ENCODE measurements around the gene LMBR1.

DNA sequence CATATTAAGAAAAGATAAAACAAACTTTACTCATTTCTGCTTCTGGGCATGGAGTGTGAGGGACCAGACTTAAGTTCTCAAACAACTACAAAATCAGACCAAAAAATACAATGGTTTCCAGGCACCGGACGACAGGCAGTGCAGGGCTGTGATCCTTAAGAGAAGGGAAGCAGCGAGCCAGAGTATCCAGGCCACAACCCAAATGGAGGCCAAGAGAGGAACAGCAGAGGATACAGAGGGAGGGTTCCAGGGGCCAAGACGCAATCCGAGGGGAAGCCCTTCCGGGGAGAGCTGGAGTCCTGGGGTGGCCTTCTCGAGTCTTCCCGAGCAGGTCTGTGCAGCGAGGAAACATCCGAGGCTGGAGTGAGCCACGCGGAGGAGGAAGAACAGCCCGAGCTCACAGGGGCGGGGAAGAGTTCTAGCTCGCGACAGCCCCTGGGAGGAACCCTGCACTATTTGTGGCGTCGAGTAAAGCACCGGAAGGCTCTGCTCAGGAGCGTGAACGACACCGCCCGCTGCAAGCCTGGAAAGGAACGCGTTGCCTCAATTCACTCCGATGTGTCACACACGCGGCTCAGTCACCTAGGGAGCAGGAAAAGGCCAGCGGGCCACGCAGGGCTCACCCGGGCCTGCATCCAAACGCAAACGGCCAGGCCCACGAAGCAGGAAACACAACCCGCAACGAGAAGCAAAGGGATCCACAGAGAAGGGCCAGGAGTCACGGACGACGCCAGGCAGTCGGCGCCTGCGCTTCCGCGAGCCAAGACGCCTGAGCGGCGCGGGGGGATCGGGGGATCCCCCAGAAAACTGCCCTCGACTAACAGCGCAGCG is 253.3 kb downstream of the LMBR1 start:
- TF ChIP-seq EP300 (IDR thresholded peaks at IDR 0.05) (no peak), POLR2AphosphoS5 (IDR thresholded peaks at IDR 0.05) (no peak), POLR2A (IDR thresholded peaks at IDR 0.05) (no peak)
- TF ChIP-seq, protein P1, sequence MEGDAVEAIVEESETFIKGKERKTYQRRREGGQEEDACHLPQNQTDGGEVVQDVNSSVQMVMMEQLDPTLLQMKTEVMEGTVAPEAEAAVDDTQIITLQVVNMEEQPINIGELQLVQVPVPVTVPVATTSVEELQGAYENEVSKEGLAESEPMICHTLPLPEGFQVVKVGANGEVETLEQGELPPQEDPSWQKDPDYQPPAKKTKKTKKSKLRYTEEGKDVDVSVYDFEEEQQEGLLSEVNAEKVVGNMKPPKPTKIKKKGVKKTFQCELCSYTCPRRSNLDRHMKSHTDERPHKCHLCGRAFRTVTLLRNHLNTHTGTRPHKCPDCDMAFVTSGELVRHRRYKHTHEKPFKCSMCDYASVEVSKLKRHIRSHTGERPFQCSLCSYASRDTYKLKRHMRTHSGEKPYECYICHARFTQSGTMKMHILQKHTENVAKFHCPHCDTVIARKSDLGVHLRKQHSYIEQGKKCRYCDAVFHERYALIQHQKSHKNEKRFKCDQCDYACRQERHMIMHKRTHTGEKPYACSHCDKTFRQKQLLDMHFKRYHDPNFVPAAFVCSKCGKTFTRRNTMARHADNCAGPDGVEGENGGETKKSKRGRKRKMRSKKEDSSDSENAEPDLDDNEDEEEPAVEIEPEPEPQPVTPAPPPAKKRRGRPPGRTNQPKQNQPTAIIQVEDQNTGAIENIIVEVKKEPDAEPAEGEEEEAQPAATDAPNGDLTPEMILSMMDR (IDR thresholded peaks at IDR 0.05): no peak

Measured in gastroesophageal sphincter (tissue), 3 donors.